K562 (cell line): ENCODE measurements around the gene ARL5C.

ENCODE experiments used
- ESRRA ChIP-seq: fragments of 450-650 bp; IDR thresholded peaks from 2 replicates; pipeline ENCODE4 v1.6.1; 2014; ENCODE audit warnings: low read depth, mild to moderate bottlenecking, moderate library complexity, borderline replicate concordance
- HDAC2 ChIP-seq: fragments of 450-650 bp; IDR thresholded peaks from 2 replicates; pipeline ENCODE4 v1.6.1; 2016; ENCODE audit warnings: mild to moderate bottlenecking
- JUND ChIP-seq, 2 experiments: IDR thresholded peaks; 2 replicates in 1 of 2; 3 replicates in 1 of 2; pipeline ENCODE4 v1.6.1; 2011; ENCODE audit warnings: borderline replicate concordance in 2 of 2, low read depth in 2 of 2, low read length in 2 of 2, improper control_type of control experiment in 1 of 2, missing biosample characterization in 1 of 2, missing genetic modification characterization in 1 of 2, missing genetic modification reagents in 1 of 2
- PCBP1 ChIP-seq: fragments of 200-400 bp; formaldehyde crosslinking; IDR thresholded peaks from 2 replicates; pipeline ENCODE4 v1.6.1; 2018; ENCODE audit warnings: mild to moderate bottlenecking, low read depth, low read length; ENCODE audit not compliant: poor library complexity, severe bottlenecking
- POLR2A ChIP-seq: fragments of 450-650 bp; conservative IDR thresholded peaks from 2 replicates; pipeline ENCODE4 v1.6.1; 2016
- SMC3 ChIP-seq: conservative IDR thresholded peaks from 2 replicates; pipeline ENCODE4 v1.6.1; 2011; ENCODE audit warnings: low read depth, low read length, improper control_type of control experiment; ENCODE audit not compliant: insufficient read depth
- ZNF121 ChIP-seq: sonication (generic); formaldehyde crosslinking; conservative IDR thresholded peaks from 2 replicates; pipeline ENCODE4 v1.8.0; 2022; ENCODE audit warnings: missing genetic modification reagents
- ZNF224 ChIP-seq: sonication (generic); formaldehyde crosslinking; IDR thresholded peaks from 2 replicates; pipeline ENCODE4 v1.8.0; 2022; ENCODE audit warnings: mild to moderate bottlenecking, missing genetic modification reagents
- TF ChIP-seq, protein P1 (sequence below): fragments of 250-450 bp; sonication (Bioruptor Pico); IDR thresholded peaks from 2 replicates; pipeline ENCODE4 v1.4.0; 2020; ENCODE audit warnings: mild to moderate bottlenecking, moderate library complexity, borderline replicate concordance

DNA sequence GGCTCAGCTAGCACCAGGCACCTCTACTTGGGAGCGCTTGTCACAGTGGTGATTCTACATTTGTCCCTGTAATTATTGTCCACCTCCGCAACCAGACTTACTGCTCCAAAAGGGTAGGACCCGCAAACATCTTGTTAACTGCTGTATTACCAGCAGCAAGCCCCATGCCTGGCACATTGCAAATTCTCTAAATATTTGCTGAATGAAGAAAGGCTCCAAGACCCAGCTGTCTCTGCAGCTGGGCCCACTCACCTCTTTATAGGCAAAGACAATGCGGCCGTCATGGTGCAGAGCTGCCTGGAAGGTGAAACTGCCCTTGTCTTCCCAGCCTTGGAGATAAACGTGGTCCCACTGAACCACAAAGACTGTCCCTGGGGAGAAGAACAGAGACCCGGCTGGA lies 58.8 kb downstream of the ARL5C start:
- TF ChIP-seq JUND (IDR thresholded peaks at IDR 0.05; ENCODE audit: borderline replicate concordance, low read depth, low read length) (no peak), JUND (tag; IDR thresholded peaks at IDR 0.05; ENCODE audit: borderline replicate concordance, low read depth, low read length) (no peak), POLR2A (no peak), PCBP1 (no peak), ZNF224 (CRISPR knock-in tag) (no peak), SMC3 (no peak), ESRRA (no peak), ZNF121 (CRISPR knock-in tag) (no peak), HDAC2 (no peak)
- TF ChIP-seq, protein P1, sequence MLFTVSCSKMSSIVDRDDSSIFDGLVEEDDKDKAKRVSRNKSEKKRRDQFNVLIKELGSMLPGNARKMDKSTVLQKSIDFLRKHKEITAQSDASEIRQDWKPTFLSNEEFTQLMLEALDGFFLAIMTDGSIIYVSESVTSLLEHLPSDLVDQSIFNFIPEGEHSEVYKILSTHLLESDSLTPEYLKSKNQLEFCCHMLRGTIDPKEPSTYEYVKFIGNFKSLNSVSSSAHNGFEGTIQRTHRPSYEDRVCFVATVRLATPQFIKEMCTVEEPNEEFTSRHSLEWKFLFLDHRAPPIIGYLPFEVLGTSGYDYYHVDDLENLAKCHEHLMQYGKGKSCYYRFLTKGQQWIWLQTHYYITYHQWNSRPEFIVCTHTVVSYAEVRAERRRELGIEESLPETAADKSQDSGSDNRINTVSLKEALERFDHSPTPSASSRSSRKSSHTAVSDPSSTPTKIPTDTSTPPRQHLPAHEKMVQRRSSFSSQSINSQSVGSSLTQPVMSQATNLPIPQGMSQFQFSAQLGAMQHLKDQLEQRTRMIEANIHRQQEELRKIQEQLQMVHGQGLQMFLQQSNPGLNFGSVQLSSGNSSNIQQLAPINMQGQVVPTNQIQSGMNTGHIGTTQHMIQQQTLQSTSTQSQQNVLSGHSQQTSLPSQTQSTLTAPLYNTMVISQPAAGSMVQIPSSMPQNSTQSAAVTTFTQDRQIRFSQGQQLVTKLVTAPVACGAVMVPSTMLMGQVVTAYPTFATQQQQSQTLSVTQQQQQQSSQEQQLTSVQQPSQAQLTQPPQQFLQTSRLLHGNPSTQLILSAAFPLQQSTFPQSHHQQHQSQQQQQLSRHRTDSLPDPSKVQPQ (CRISPR knock-in tag): no peak
